Lung (tissue), 12 donors: ENCODE measurements around the gene CPED1. TPM values are rescaled to one million over a fixed set of nuclear protein-coding genes. Genes with fewer than 3 reads are reported as not detected.
A peak's percentile ranks its signal among the peaks of the same experiment; 100 is the strongest.

Source experiments
- ATAC-seq: fragments of 200-7000 bp; cut with Tn5 transposase; one replicate; pipeline ENCODE4 v1.9.1; 2020; ENCODE audit warnings: moderate number of reproducible peaks; ENCODE audit not compliant: insufficient read depth, low FRiP score
- DNase-seq, 3 donors: peaks; one replicate each; pipeline ENCODE4 v3.0.0-alpha.2; 2013 to 2017
- H3K27ac ChIP-seq, 2 donors: one replicate each; pipeline ENCODE4 v1.5.1; 2013; ENCODE audit warnings: mild to moderate bottlenecking in 2 of 2, moderate library complexity in 2 of 2, control low read depth in 1 of 2, inconsistent platforms in 1 of 2, low read depth in 1 of 2, low read length in 1 of 2
- H3K27me3 ChIP-seq, 3 donors: one replicate each; pipeline ENCODE4 v1.5.1; 2013; ENCODE audit warnings: low read length in 2 of 3; ENCODE audit not compliant: control insufficient read depth in 3 of 3, insufficient read depth in 3 of 3
- H3K36me3 ChIP-seq, 4 donors: one replicate each; pipeline ENCODE4 v1.5.1; 2013; ENCODE audit warnings: low read length in 4 of 4, mild to moderate bottlenecking in 1 of 4, moderate library complexity in 1 of 4; ENCODE audit not compliant: control insufficient read depth in 4 of 4, insufficient read depth in 4 of 4
- H3K4me1 ChIP-seq, 5 donors: one replicate each; pipeline ENCODE4 v1.5.1; 2013; ENCODE audit warnings: low read length in 5 of 5, mild to moderate bottlenecking in 2 of 5, moderate library complexity in 1 of 5; ENCODE audit not compliant: control insufficient read depth in 5 of 5, insufficient read depth in 5 of 5
- H3K4me3 ChIP-seq: one replicate; pipeline ENCODE4 v1.5.1; 2013; ENCODE audit warnings: mild to moderate bottlenecking, control low read depth, moderate library complexity
- H3K9ac ChIP-seq, 2 donors: one replicate each; pipeline ENCODE4 v1.5.1; 2013; ENCODE audit warnings: low read length in 2 of 2, control low read depth in 1 of 2; ENCODE audit not compliant: insufficient read depth in 1 of 2
- H3K9me3 ChIP-seq, 4 donors: one replicate each; pipeline ENCODE4 v1.5.1; 2013; ENCODE audit warnings: low read length in 3 of 4, mild to moderate bottlenecking in 1 of 4, moderate library complexity in 1 of 4; ENCODE audit not compliant: control insufficient read depth in 4 of 4, insufficient read depth in 3 of 4
- WGBS, 2 donors: extraction: QIAGEN DNeasy Blood & Tissue Kit; methylation state at CpG; one replicate each; pipeline ENCODE4 v1.1.7; 2013; 5-methylcytosine and 5-hydroxymethylcytosine counted together
- polyA plus RNA-seq, 2 donors: library from polyadenylated mRNA; stranded (reverse); fragments of 200-250 nt; gene quantifications; one replicate each; pipeline ENCODE4 v1.2.1, GENCODE V29; 2013
- total RNA-seq, 2 donors: library from RNA; depleted of rRNA in 1 of 2; stranded (reverse); fragments of >200 nt in 1 of 2; gene quantifications; one replicate each; pipeline ENCODE4 v1.2.1, GENCODE V29; 2014 to 2021
- TF ChIP-seq, protein P1 (sequence below): IDR thresholded peaks from 2 replicates; pipeline ENCODE4 v1.5.1; 2012; ENCODE audit warnings: mild to moderate bottlenecking; ENCODE audit errors: control extremely low read depth, extremely low read depth
- donor health status: control.
- donor health status: control.
- donor health status: Bipolar disorder and iron deficiency.
- donor health status: healthy.
- donor health status: DM: yes; HTN: yes; CAD: no.

The CPED1 gene
- total and polyA plus RNA-seq, 4 donors: 1.8 to 32.3 (median 7.4) TPM

DNA sequence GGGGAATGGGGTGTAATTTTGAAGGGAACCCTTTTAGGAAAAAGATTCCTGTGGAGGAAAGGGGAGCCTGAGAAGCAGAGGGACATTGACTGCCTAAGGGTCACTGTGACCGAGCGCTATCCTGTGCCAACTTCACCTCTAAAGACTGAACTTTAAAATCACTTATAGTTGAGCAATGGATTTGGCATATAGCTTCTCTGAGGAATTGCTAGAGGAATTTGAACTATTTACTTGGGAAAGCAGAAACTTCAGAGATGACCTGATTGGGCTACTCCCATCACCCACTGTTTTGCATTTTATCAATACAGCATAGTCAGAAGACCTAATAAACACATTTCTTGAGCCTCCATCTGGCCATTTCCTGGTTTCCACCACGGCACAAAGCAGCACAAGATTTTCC is 316.6 kb downstream of the CPED1 start:
- Histone ChIP-seq H3K36me3 (no peaks in the 10 kb centered on the region), H3K27ac (no peak overlapping the region), H3K9me3 (no peaks in the 10 kb centered on the region), H3K4me3 (no peak overlapping the region), H3K9ac (no peak overlapping the region), H3K27me3 (no peaks in the 10 kb centered on the region), H3K4me1 (peaks cover 0 to 4% (median 3%) of the 10 kb centered on the region in 5 donors)
- no peak for ATAC-seq
- peak in 1 of 3 donors; percentile 18 for DNase-seq
- TF ChIP-seq, protein P1, sequence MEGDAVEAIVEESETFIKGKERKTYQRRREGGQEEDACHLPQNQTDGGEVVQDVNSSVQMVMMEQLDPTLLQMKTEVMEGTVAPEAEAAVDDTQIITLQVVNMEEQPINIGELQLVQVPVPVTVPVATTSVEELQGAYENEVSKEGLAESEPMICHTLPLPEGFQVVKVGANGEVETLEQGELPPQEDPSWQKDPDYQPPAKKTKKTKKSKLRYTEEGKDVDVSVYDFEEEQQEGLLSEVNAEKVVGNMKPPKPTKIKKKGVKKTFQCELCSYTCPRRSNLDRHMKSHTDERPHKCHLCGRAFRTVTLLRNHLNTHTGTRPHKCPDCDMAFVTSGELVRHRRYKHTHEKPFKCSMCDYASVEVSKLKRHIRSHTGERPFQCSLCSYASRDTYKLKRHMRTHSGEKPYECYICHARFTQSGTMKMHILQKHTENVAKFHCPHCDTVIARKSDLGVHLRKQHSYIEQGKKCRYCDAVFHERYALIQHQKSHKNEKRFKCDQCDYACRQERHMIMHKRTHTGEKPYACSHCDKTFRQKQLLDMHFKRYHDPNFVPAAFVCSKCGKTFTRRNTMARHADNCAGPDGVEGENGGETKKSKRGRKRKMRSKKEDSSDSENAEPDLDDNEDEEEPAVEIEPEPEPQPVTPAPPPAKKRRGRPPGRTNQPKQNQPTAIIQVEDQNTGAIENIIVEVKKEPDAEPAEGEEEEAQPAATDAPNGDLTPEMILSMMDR: no peak
- 70 to 75% methylated on average over 3 of the region's 3 CpGs for WGBS, 2 donors

DNA sequence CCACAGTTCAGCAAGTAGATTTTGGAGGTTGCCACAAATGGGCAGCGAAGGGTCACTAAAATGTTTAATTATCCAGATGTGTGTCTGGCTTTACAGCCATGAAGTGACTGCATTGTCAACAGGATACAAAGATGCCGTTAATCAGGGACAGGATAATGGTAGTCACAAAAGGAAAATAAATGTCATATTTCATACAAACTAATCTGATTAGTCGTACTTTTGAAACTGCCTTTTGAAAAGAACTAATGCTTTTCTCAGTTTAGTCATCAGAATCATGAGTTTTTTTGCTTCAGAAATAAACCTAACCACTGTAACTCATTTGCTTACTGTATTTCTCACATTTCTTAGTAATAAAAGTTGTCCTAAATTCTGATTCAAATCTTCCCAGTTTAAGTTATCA is 318.1 kb downstream of the CPED1 start:
- WGBS, 2 donors: 50 to 67% methylated on average over 3 of the region's 3 CpGs
- TF ChIP-seq, protein P1: no peak
- Histone ChIP-seq H3K27ac (no peak overlapping the region), H3K9me3 (no peaks in the 10 kb centered on the region), H3K27me3 (no peaks in the 10 kb centered on the region), H3K4me3 (no peak overlapping the region), H3K9ac (no peak overlapping the region), H3K36me3 (no peaks in the 10 kb centered on the region), H3K4me1 (peaks cover 0 to 4% (median 0%) of the 10 kb centered on the region in 5 donors)
- ATAC-seq (no peak), DNase-seq (no peak)

DNA sequence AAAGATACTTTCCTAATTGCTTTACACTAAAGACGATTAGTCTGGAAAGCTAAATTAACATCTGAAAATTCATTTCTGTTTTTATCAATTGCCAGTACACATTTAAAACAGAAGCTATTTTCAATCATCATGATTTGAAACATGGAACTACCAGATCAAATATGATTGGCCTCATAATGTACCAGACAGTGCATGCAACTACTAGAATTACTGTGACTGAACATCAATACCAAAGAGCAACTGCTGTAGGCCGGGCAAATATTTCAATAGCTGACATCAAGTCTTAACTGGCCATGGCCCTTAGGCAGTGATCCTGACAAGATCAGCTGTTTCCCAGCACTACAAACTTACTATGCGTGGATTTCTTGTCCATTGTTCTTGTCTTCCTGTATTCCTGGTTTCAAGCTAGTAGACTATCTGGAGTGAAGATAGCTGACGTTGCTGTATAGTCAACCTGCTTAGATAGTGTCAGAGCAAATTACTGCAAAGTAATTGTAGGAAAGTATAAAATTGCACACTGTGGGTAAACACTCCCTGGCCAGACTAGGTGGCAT is 318.6 kb downstream of the CPED1 start:
- Histone ChIP-seq H3K9ac (no peak overlapping the region), H3K4me1 (peaks cover 0 to 4% (median 0%) of the 10 kb centered on the region in 5 donors), H3K4me3 (no peak overlapping the region), H3K36me3 (no peaks in the 10 kb centered on the region), H3K27ac (no peak overlapping the region), H3K9me3 (no peaks in the 10 kb centered on the region), H3K27me3 (no peaks in the 10 kb centered on the region)
- TF ChIP-seq, protein P1: no peak
- no peak for ATAC-seq
- WGBS, 2 donors: 61% methylated on average over 4 of the region's 4 CpGs
- no peak for DNase-seq

DNA sequence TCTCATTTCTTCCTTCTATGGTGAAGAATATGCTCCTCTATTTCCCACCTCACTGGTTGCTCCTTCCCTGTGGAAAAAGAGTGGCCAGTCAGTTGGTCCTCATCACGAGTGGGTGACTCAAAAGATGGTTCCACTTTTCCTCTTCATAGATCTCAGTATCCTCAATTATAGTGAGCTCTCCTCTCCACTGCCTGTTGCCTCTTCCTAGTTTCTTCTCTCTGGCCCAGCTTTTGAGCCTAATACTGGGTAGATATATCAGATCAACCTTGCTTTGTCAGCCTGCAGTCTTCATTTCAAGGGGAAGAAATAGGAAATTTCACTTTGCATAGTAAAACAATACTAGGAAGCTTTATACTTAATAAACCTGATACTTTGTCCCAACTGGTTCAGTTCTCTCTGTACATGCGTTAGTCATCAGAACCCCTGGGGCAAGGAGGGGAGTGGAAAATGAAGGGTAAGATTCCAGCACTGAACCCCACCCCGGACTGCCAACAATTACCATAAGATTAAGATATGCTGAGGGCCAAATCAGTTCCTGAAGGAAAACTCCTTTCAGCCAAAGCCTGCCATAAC is 324.8 kb downstream of the CPED1 start:
- no peaks in the 10 kb centered on the region for H3K27me3 ChIP-seq
- H3K4me3 ChIP-seq: no peak overlapping the region
- TF ChIP-seq, protein P1: no peak
- 62 to 79% methylated on average over 3 of the region's 3 CpGs for WGBS, 2 donors
- no peak for ATAC-seq
- H3K4me1 ChIP-seq: peaks cover 0 to 3% (median 0%) of the 10 kb centered on the region in 5 donors
- H3K36me3 ChIP-seq: no peaks in the 10 kb centered on the region
- H3K9me3 ChIP-seq: no peaks in the 10 kb centered on the region
- H3K9ac ChIP-seq: no peak overlapping the region
- no peak overlapping the region for H3K27ac ChIP-seq
- DNase-seq: no peak
